ENCODE measurements around the gene PTPRF.

DNA sequence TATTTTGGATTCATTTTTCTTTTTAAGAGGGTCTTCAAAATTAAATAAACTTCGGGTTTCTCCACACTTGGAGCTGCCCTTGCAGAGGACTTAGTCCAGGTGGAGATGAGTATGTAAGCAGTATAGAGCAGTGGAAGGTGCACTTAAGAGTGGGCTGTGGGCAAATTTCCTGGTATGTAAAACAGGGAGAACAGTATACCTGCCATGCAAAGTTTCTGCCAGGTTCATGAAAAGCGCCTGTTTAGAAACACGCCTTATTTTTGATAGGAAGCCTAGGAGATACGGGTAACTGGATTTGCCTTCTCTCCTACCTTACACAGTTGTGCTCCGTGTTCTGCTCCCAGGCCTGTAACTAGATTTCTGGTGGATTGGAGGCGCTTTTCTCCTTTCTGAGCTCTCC lies 120.5 kb downstream of the PTPRF start:
- TF ChIP-seq, protein P1, sequence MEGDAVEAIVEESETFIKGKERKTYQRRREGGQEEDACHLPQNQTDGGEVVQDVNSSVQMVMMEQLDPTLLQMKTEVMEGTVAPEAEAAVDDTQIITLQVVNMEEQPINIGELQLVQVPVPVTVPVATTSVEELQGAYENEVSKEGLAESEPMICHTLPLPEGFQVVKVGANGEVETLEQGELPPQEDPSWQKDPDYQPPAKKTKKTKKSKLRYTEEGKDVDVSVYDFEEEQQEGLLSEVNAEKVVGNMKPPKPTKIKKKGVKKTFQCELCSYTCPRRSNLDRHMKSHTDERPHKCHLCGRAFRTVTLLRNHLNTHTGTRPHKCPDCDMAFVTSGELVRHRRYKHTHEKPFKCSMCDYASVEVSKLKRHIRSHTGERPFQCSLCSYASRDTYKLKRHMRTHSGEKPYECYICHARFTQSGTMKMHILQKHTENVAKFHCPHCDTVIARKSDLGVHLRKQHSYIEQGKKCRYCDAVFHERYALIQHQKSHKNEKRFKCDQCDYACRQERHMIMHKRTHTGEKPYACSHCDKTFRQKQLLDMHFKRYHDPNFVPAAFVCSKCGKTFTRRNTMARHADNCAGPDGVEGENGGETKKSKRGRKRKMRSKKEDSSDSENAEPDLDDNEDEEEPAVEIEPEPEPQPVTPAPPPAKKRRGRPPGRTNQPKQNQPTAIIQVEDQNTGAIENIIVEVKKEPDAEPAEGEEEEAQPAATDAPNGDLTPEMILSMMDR (IDR thresholded peaks at IDR 0.05; ENCODE audit: insufficient read depth, low read length, poor library complexity, severe bottlenecking), result no peak
- no peak for TF ChIP-seq EZH2phosphoT487 (conservative IDR thresholded peaks at IDR 0.05; ENCODE audit: low read length)
